RWPE2 (cell line): Measurements from ENCODE around the gene SREK1IP1.
"Not testable (repeated sequence)": the region's sequence is repeated elsewhere in the genome, so short reads cannot be mapped to it uniquely, and the experiment has no call there.

Source experiments
- ATAC-seq: fragments of 200-7000 bp; cut with Tn5 transposase; 3 replicates; pipeline ENCODE4 v1.9.1; 2021; ENCODE audit warnings: low read depth
- DNase-seq: peaks from one replicate; pipeline ENCODE4 v3.0.0-alpha.2; 2020; ENCODE audit warnings: low spot score
- H3K27ac ChIP-seq: fragments of 450-650 bp; 2 replicates; pipeline ENCODE4 v1.5.1; 2017; ENCODE audit warnings: mild to moderate bottlenecking; ENCODE audit not compliant: poor library complexity, severe bottlenecking
- H3K27me3 ChIP-seq: fragments of 250-450 bp; sonication (Bioruptor Pico); 2 replicates; pipeline ENCODE4 v1.5.1; 2021; ENCODE audit warnings: mild to moderate bottlenecking, moderate library complexity; ENCODE audit not compliant: insufficient read depth, poor library complexity, severe bottlenecking
- H3K36me3 ChIP-seq: fragments of 250-450 bp; sonication (Bioruptor Pico); 2 replicates; pipeline ENCODE4 v1.5.1; 2020; ENCODE audit warnings: low read depth, mild to moderate bottlenecking, moderate library complexity
- H3K4me1 ChIP-seq: fragments of 250-450 bp; sonication (Bioruptor Pico); 2 replicates; pipeline ENCODE4 v1.5.1; 2021; ENCODE audit warnings: mild to moderate bottlenecking, moderate library complexity; ENCODE audit not compliant: insufficient read depth, poor library complexity, severe bottlenecking
- H3K4me3 ChIP-seq: fragments of 250-450 bp; sonication (Bioruptor Pico); 2 replicates; pipeline ENCODE4 v1.5.1; 2021; ENCODE audit warnings: mild to moderate bottlenecking, moderate library complexity; ENCODE audit not compliant: severe bottlenecking
- H3K9me3 ChIP-seq: fragments of 250-450 bp; sonication (Bioruptor Pico); 2 replicates; pipeline ENCODE4 v1.5.1; 2021; ENCODE audit warnings: mild to moderate bottlenecking, moderate library complexity; ENCODE audit not compliant: severe bottlenecking
- TF ChIP-seq, protein P1 (sequence below): fragments of 450-650 bp; IDR thresholded peaks from one replicate; pipeline ENCODE4 v1.5.1; 2017; ENCODE audit warnings: mild to moderate bottlenecking, moderate library complexity; ENCODE audit not compliant: poor library complexity, severe bottlenecking

The SREK1IP1 gene

DNA sequence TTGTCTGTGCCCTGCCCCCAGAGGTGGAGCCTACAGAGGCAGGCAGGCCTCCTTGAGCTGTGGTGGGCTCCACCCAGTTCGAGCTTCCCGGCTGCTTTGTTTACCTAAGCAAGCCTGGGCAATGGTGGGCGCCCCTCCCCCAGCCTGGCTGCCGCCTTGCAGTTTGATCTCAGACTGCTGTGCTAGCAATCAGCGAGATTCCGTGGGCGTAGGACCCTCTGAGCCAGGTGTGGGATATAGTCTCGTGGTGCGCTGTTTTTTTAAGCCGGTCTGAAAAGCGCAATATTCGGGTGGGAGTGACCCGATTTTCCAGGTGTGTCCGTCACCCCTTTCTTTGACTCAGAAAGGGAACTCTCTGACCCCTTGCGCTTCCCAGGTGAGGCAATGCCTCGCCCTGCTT, 54.0 kb downstream of the SREK1IP1 start:
- not testable (repeated sequence) for H3K36me3 ChIP-seq, H3K4me1 ChIP-seq, H3K27me3 ChIP-seq, ATAC-seq, H3K9me3 ChIP-seq, DNase-seq
- Histone ChIP-seq H3K4me3 (peak overlapping the region; percentile 33), H3K27ac (peak overlapping the region; percentile 56)
- TF ChIP-seq, protein P1, sequence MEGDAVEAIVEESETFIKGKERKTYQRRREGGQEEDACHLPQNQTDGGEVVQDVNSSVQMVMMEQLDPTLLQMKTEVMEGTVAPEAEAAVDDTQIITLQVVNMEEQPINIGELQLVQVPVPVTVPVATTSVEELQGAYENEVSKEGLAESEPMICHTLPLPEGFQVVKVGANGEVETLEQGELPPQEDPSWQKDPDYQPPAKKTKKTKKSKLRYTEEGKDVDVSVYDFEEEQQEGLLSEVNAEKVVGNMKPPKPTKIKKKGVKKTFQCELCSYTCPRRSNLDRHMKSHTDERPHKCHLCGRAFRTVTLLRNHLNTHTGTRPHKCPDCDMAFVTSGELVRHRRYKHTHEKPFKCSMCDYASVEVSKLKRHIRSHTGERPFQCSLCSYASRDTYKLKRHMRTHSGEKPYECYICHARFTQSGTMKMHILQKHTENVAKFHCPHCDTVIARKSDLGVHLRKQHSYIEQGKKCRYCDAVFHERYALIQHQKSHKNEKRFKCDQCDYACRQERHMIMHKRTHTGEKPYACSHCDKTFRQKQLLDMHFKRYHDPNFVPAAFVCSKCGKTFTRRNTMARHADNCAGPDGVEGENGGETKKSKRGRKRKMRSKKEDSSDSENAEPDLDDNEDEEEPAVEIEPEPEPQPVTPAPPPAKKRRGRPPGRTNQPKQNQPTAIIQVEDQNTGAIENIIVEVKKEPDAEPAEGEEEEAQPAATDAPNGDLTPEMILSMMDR = peak; percentile 7

GRCh38 chr5:64707191-64707590, 61.3 kb downstream of the SREK1IP1 start:
- ATAC-seq = no peak
- Histone ChIP-seq H3K4me3 (no peak overlapping the region), H3K27me3 (no peaks in the 10 kb centered on the region), H3K9me3 (no peaks in the 10 kb centered on the region), H3K4me1 (no peaks in the 10 kb centered on the region), H3K36me3 (no peaks in the 10 kb centered on the region), H3K27ac (no peak overlapping the region)
- TF ChIP-seq, protein P1 = no peak
- DNase-seq = no peak

DNA sequence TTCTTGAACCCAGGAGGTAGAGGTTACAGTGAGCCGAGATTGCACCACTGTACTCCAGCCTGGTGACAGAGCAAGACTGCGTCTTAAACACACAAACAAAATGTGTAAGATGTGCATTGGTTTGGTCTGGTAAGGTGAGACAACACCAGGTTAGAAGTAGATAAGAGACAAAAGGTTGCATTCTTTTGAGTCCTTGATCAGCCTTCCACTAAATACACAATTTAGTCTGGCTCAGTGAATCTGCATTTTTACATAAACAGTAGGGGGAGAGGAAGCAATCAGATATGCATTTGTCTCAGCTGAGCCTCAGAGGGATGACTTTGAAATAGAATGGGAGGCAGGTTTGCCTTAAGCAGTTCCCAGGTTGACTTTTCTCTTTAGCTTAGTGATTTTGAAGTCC, 62.4 kb downstream of the SREK1IP1 start:
- not testable (repeated sequence) for H3K27me3 ChIP-seq, ATAC-seq, DNase-seq, H3K27ac ChIP-seq, H3K4me1 ChIP-seq, H3K9me3 ChIP-seq, H3K4me3 ChIP-seq, H3K36me3 ChIP-seq

- DNase-seq (no peak), ATAC-seq (no peak)
- Histone ChIP-seq H3K4me1 (no peaks in the 10 kb centered on the region), H3K4me3 (no peak overlapping the region), H3K9me3 (peaks cover 5% of the 10 kb centered on the region), H3K27ac (no peak overlapping the region), H3K27me3 (no peaks in the 10 kb centered on the region), H3K36me3 (no peaks in the 10 kb centered on the region)
- TF ChIP-seq, protein P1 = no peak
Measured at GRCh38 chr5:64700765-64701164, 67.7 kb downstream of the SREK1IP1 start.

- not testable (repeated sequence) for H3K27me3 ChIP-seq, H3K27ac ChIP-seq, H3K4me1 ChIP-seq, H3K4me3 ChIP-seq, DNase-seq, ATAC-seq, H3K9me3 ChIP-seq, H3K36me3 ChIP-seq
Measured at GRCh38 chr5:64696414-64696813, 72.1 kb downstream of the SREK1IP1 start.

DNA sequence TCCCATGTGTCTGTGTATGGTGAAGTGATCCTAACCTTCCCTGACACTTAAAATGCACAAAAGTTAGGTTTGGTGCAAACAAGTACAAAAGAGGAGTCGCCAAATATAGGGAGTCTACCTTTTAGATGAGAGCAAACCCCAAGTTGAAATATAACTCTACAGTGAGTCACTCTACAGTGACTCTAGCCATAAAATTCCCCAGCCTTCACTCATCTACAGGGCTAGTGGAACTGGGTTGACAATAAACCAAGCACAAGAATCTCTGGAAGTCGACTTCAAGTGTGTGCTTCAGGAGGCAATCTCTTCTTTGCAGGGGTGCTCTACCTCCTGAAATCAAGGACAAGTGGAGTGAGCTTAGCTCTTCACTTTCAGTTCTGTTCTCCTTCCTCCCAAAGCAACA, 74.9 kb downstream of the SREK1IP1 start:
- peaks cover 26% of the 10 kb centered on the region for H3K27me3 ChIP-seq
- TF ChIP-seq, protein P1 = no peak
- H3K36me3 ChIP-seq = no peaks in the 10 kb centered on the region
- H3K4me1 ChIP-seq = no peaks in the 10 kb centered on the region
- ATAC-seq = peak; percentile 44; the same call in 2 of the 3 replicates
- peaks cover 5% of the 10 kb centered on the region for H3K9me3 ChIP-seq
- DNase-seq = no peak
- no peak overlapping the region for H3K4me3 ChIP-seq
- no peak overlapping the region for H3K27ac ChIP-seq
